Measurements from ENCODE around the gene EPHA3.

EPHA3 gene

DNA sequence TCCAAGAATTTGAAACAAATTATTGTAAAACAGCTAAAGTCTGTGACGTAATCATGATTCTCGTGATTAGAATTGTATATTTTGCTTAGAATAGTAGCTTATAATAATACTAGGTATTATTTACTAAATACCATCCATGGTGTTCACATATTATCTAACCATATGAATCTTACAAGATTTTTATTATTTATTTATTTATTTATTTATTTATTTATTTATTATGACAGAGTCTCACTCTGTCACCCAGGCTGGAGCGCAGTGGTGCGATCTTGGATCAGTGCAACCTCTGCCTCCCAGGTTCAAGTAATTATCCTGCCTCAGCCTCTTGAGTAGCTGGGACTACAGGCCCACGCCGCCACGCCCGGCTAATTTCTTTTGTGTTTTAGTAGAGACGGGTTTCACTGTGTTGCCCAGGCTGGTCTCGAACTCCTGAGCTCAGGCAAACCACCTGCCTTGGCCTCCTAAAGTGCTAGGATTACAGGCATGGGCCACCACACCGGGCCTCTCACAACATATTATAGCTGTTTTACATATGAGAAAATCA, 173.5 kb downstream of the EPHA3 start (continued):
- TF ChIP-seq, protein P1, sequence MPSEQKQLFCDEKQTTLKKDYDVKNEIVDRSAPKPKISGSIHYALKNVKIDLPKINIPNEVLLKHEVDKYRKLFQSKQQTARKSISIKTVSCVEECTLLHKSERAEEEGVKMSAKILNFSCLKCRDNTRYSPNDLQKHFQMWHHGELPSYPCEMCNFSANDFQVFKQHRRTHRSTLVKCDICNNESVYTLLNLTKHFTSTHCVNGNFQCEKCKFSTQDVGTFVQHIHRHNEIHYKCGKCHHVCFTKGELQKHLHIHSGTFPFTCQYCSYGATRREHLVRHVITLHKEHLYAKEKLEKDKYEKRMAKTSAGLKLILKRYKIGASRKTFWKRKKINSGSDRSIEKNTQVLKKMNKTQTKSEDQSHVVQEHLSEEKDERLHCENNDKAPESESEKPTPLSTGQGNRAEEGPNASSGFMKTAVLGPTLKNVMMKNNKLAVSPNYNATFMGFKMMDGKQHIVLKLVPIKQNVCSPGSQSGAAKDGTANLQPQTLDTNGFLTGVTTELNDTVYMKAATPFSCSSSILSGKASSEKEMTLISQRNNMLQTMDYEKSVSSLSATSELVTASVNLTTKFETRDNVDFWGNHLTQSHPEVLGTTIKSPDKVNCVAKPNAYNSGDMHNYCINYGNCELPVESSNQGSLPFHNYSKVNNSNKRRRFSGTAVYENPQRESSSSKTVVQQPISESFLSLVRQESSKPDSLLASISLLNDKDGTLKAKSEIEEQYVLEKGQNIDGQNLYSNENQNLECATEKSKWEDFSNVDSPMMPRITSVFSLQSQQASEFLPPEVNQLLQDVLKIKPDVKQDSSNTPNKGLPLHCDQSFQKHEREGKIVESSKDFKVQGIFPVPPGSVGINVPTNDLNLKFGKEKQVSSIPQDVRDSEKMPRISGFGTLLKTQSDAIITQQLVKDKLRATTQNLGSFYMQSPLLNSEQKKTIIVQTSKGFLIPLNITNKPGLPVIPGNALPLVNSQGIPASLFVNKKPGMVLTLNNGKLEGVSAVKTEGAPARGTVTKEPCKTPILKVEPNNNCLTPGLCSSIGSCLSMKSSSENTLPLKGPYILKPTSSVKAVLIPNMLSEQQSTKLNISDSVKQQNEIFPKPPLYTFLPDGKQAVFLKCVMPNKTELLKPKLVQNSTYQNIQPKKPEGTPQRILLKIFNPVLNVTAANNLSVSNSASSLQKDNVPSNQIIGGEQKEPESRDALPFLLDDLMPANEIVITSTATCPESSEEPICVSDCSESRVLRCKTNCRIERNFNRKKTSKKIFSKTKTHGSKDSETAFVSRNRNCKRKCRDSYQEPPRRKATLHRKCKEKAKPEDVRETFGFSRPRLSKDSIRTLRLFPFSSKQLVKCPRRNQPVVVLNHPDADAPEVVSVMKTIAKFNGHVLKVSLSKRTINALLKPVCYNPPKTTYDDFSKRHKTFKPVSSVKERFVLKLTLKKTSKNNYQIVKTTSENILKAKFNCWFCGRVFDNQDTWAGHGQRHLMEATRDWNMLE (tag by site-specific recombination; conservative IDR thresholded peaks at IDR 0.05; ENCODE audit: low read depth), result peak; percentile 45; the same call in 1 of the 2 replicates

DNA sequence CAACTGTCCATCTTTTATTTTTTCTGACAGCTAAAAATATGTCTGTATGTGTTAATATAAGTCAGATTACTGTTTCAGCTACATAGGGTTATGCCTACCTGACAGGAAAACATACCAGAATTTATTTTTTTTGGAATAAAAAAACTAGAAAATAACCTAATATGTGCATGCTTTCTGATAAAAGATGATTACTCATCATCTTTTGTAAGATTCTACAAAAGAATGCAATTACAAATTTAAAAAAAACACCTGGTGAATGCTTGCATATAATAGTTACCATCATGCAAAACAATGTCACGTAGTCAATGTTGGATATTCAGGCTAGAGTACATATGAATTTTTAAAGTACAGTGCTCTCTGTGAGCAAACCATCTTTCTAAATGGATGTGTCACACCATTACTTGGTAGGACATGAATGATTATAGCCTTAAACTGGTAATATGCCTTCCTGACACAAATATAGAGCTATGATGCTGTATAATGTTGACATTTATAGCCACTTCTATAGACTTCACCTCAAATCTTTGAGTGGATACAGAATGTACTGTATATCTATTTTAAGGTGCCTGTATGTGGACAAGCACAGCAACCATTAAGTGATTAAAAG, 180.6 kb downstream of the EPHA3 start:
- no peaks in the 10 kb centered on the region for H3K36me3 ChIP-seq (ENCODE audit: control insufficient read depth in 2 of 2, insufficient read depth in 1 of 2, low read length in 2 of 2)
- ChIA-PET POLR2A (no interaction called here), CTCF (no interaction called here)
- H3K27ac ChIP-seq (ENCODE audit: extremely low read depth, low read depth, low read length), result no peak overlapping the region
- TF ChIP-seq, protein P2, sequence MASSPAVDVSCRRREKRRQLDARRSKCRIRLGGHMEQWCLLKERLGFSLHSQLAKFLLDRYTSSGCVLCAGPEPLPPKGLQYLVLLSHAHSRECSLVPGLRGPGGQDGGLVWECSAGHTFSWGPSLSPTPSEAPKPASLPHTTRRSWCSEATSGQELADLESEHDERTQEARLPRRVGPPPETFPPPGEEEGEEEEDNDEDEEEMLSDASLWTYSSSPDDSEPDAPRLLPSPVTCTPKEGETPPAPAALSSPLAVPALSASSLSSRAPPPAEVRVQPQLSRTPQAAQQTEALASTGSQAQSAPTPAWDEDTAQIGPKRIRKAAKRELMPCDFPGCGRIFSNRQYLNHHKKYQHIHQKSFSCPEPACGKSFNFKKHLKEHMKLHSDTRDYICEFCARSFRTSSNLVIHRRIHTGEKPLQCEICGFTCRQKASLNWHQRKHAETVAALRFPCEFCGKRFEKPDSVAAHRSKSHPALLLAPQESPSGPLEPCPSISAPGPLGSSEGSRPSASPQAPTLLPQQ (tag by site-specific recombination; IDR thresholded peaks at IDR 0.05), result no peak
- H3K9me3 ChIP-seq (ENCODE audit: control insufficient read depth, insufficient read depth, low read depth, low read length), result no peaks in the 10 kb centered on the region
- no peaks in the 10 kb centered on the region for H3K4me1 ChIP-seq (ENCODE audit: control insufficient read depth, insufficient read depth, low read length)
- H3K4me3 ChIP-seq (ENCODE audit: low read depth, low read length), result no peak overlapping the region

DNA sequence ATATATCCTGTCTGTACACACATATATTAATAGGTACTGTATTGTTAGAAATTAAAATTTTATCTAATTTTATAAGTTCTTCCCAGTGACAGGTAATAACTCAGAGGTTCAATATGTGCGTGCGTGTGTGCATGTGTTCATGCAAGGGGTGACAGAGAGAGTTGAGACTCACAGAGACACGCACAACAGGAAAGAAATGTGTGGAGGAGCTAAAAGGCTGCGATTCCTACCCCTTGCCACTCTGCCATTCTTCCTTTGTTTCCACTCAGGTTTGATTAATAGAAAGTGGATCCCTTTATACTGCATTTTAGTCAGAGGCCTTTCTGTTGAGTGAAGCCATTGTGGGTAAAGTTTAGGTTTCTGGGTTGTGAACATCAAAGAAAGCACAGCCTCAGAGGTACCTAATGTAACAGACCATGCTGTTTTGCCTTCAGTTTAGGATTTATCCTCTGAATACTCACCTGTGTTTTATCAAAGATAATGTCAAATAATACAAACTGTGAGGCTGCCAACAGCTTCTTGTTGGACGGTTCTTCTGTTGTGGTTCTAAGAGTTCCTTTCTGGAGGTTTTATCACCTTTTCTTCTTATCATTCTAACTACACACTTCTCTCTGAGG, 182.3 kb downstream of the EPHA3 start:
- ChIA-PET POLR2A (no interaction called here), CTCF (no interaction called here)
- Histone ChIP-seq H3K9me3 (ENCODE audit: control insufficient read depth, insufficient read depth, low read depth, low read length) (no peaks in the 10 kb centered on the region), H3K27ac (ENCODE audit: extremely low read depth, low read depth, low read length) (no peak overlapping the region), H3K4me3 (ENCODE audit: low read depth, low read length) (no peak overlapping the region), H3K4me1 (ENCODE audit: control insufficient read depth, insufficient read depth, low read length) (no peaks in the 10 kb centered on the region), H3K36me3 (ENCODE audit: control insufficient read depth in 2 of 2, insufficient read depth in 1 of 2, low read length in 2 of 2) (no peaks in the 10 kb centered on the region)
- TF ChIP-seq ZNF654 (tag by site-specific recombination; IDR thresholded peaks at IDR 0.05; ENCODE audit: low read depth), result no peak
- TF ChIP-seq, protein P3, sequence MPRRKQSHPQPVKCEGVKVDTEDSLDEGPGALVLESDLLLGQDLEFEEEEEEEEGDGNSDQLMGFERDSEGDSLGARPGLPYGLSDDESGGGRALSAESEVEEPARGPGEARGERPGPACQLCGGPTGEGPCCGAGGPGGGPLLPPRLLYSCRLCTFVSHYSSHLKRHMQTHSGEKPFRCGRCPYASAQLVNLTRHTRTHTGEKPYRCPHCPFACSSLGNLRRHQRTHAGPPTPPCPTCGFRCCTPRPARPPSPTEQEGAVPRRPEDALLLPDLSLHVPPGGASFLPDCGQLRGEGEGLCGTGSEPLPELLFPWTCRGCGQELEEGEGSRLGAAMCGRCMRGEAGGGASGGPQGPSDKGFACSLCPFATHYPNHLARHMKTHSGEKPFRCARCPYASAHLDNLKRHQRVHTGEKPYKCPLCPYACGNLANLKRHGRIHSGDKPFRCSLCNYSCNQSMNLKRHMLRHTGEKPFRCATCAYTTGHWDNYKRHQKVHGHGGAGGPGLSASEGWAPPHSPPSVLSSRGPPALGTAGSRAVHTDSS (tag by site-specific recombination; IDR thresholded peaks at IDR 0.05), result no peak

DNA sequence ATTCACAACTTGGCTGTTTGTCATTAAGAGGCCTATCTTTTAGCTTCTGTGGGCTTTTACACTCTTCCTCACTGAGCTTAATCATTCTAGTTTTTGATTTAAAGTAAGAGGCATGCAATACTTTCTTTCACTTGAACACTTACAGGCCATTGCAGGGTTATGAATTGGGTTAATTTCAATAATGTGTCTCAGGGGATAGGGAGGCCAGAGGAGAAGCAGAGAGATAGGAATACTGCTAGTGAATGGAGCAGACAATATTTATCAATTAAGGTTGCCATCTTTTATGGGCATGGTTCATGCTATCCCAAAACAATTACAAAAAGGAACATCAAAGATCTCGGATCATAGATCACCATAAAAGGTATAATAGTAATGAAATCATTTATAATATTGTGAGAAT, 189.8 kb downstream of the EPHA3 start:
- CTCF ChIA-PET, result no interaction called here
- TF ChIP-seq ZNF544 (tag by site-specific recombination; IDR thresholded peaks at IDR 0.05), result no peak
- TF ChIP-seq ZNF785 (tag by site-specific recombination; IDR thresholded peaks at IDR 0.05), result no peak
- TF ChIP-seq ZFP41 (tag by site-specific recombination; IDR thresholded peaks at IDR 0.05; ENCODE audit: borderline replicate concordance), result no peak
- no peak for TF ChIP-seq ZNF157 (tag by site-specific recombination; IDR thresholded peaks at IDR 0.05)
- TF ChIP-seq ZNF404 (tag by site-specific recombination; IDR thresholded peaks at IDR 0.05), result no peak
- TF ChIP-seq SCRT2 (tag by site-specific recombination; IDR thresholded peaks at IDR 0.05), result no peak
- no peak for TF ChIP-seq ZNF274 (IDR thresholded peaks at IDR 0.05; ENCODE audit: low read length)
- no peak for TF ChIP-seq ZNF274 (tag by site-specific recombination; IDR thresholded peaks at IDR 0.05; ENCODE audit: borderline replicate concordance)
- no peak for TF ChIP-seq ZNF768 (tag by site-specific recombination; IDR thresholded peaks at IDR 0.05)
- no peak for TF ChIP-seq ZNF391 (tag by site-specific recombination; IDR thresholded peaks at IDR 0.05; ENCODE audit: borderline replicate concordance, low read depth)

More for the DNA sequence above, 189.8 kb downstream of the EPHA3 start:
- POLR2A ChIA-PET, result no interaction called here
- Histone ChIP-seq H3K4me1 (ENCODE audit: control insufficient read depth, insufficient read depth, low read length) (peaks cover 7% of the 10 kb centered on the region; the same call in 1 of the 2 replicates), H3K9me3 (ENCODE audit: control insufficient read depth, insufficient read depth, low read depth, low read length) (no peaks in the 10 kb centered on the region), H3K27ac (ENCODE audit: extremely low read depth, low read depth, low read length) (no peak overlapping the region), H3K36me3 (ENCODE audit: control insufficient read depth in 2 of 2, insufficient read depth in 1 of 2, low read length in 2 of 2) (no peaks in the 10 kb centered on the region), H3K4me3 (ENCODE audit: low read depth, low read length) (no peak overlapping the region)
